Prostate gland (tissue), 2 donors: Measurements from ENCODE around the gene PADI1.

Experiments used
- CTCF ChIP-seq, 4 experiments: fragments of 200-600 bp in 2 of 4; fragments of 450-650 bp in 2 of 4; sonication (generic) in 2 of 4; IDR thresholded peaks; 1 replicate in 3 of 4; 2 replicates in 1 of 4; pipeline ENCODE4 v1.5.1; 2016 to 2019; ENCODE audit warnings: antibody characterized with exemption in 4 of 4, mild to moderate bottlenecking in 2 of 4, moderate library complexity in 2 of 4
- POLR2A ChIP-seq: fragments of 450-650 bp; IDR thresholded peaks from one replicate; pipeline ENCODE4 v1.6.1; 2016; ENCODE audit warnings: antibody characterized with exemption, mild to moderate bottlenecking

GRCh38 chr1:17176306-17177061 is 28.4 kb upstream of the PADI1 start:
- TF ChIP-seq CTCF (IDR thresholded peaks at IDR 0.05), result no peak
- no peak for TF ChIP-seq POLR2A
